Fibroblast of the aortic adventitia (primary cell): ENCODE data around the gene PHETA1. TPM values are rescaled to one million over a fixed set of nuclear protein-coding genes. Genes with fewer than 3 reads are reported as not detected.
A peak's percentile ranks its signal among the peaks of the same experiment; 100 is the strongest.

Experiments used
- DNase-seq: peaks from one replicate; pipeline ENCODE4 v3.0.0-alpha.2; 2010; ENCODE audit warnings: low read depth
- H3K4me3 ChIP-seq: 2 replicates; pipeline ENCODE4 v1.5.1; 2011; ENCODE audit warnings: low read depth, mild to moderate bottlenecking, control low read depth, low read length, moderate library complexity
- CTCF ChIP-seq: IDR thresholded peaks from 2 replicates; pipeline ENCODE4 v1.5.1; 2011; ENCODE audit warnings: mild to moderate bottlenecking, low read length, control low read depth, inconsistent platforms; ENCODE audit not compliant: insufficient read depth
- total RNA-seq: library from RNA; depleted of rRNA; stranded (reverse); fragments of >200 nt; gene quantifications from 2 replicates; pipeline ENCODE4 v1.2.3, GENCODE V29; 2012; ENCODE audit warnings: low replicate concordance

PHETA1 gene
- total RNA-seq, 1 donor, result 7.3 TPM

DNA sequence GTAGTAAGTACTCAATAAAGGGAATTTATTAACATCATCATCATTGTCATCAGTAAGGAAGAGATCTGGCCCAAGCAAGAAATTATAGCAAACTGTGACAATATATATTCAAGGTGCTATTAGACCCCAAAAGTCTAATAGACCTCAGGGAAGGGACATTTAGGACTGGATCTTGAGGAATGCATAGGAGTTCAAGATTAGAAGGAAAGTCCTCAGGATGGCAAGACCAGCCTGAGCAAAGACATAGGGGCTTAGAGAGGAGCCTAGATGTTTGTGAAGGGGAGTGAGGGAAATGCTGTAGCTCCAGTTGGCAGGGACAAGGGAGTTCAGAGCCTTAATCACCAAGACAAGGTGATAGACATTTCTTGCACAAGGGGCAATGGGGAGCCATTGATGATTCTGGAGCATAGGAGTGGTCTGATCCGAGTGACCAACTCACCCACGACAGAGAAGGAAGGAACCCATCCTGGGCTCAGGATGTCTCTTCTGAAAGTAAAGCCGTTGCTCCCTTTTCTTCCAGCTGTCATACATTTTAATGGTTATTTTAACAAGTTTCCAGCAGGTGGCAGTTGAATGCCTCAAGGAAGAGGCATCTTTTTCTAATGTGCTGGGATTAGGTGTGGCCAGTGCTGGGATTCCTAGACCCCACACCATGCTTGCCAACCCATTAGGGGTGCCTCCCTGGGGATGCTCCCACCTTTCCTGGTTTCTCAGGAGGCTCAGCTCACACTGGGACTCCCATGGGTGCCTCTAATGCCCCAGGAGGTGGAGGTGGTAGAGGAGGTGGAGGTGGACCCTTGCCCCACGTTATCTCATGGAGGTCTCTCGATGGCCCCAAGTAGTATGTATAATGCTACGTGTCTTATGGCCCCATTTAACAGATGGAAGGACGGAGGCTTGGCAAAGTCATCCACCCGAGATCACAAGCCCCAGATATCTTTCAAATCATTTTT lies 37.8 kb downstream of the PHETA1 start:
- no peak overlapping the region for H3K4me3 ChIP-seq
- peak; percentile 36 for TF ChIP-seq CTCF
- peak; percentile 44 for DNase-seq

- no peak for TF ChIP-seq CTCF
- H3K4me3 ChIP-seq, result no peak overlapping the region
- no peak for DNase-seq
These were observed 40.8 kb downstream of the PHETA1 start for GRCh38 chr12:111328138-111328537.

DNA sequence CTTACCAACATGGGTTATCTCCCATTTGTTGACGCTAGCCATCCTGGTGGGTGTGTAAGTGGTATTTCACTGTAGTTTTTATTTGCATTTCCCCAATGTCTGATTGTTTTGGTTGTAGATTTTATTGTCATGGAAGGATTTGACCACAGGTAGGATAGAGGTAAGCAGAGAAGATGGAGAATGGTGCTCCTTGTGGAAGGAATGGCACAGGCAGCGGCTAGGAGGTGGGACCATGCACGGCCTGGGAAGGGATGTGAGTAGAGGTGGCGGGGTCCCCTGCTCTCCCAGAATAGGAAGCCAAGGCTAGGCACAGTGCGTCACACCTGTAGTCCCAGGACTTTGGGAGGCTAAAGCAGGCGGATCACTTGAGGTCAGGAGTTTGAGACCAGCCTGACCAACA lies 41.4 kb downstream of the PHETA1 start:
- TF ChIP-seq CTCF, result no peak
- no peak for DNase-seq
- no peak overlapping the region for H3K4me3 ChIP-seq

GRCh38 chr12:111322336-111323250 lies 46.3 kb downstream of the PHETA1 start:
- no peak for DNase-seq
- no peak for TF ChIP-seq CTCF
- no peak overlapping the region for H3K4me3 ChIP-seq

- no peak for TF ChIP-seq CTCF
- H3K4me3 ChIP-seq, result no peak overlapping the region
- DNase-seq, result no peak
These were observed 47.6 kb downstream of the PHETA1 start for GRCh38 chr12:111321317-111321716.

- no peak for TF ChIP-seq CTCF
- DNase-seq, result no peak
- no peak overlapping the region for H3K4me3 ChIP-seq
These were observed 48.4 kb downstream of the PHETA1 start for GRCh38 chr12:111320258-111321050.
